ENCODE data around the gene GIPR.
"Not testable (repeated sequence)": the region's sequence is repeated elsewhere in the genome, so short reads cannot be mapped to it uniquely, and the experiment has no call there.

GIPR gene, protein sequence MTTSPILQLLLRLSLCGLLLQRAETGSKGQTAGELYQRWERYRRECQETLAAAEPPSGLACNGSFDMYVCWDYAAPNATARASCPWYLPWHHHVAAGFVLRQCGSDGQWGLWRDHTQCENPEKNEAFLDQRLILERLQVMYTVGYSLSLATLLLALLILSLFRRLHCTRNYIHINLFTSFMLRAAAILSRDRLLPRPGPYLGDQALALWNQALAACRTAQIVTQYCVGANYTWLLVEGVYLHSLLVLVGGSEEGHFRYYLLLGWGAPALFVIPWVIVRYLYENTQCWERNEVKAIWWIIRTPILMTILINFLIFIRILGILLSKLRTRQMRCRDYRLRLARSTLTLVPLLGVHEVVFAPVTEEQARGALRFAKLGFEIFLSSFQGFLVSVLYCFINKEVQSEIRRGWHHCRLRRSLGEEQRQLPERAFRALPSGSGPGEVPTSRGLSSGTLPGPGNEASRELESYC

DNA sequence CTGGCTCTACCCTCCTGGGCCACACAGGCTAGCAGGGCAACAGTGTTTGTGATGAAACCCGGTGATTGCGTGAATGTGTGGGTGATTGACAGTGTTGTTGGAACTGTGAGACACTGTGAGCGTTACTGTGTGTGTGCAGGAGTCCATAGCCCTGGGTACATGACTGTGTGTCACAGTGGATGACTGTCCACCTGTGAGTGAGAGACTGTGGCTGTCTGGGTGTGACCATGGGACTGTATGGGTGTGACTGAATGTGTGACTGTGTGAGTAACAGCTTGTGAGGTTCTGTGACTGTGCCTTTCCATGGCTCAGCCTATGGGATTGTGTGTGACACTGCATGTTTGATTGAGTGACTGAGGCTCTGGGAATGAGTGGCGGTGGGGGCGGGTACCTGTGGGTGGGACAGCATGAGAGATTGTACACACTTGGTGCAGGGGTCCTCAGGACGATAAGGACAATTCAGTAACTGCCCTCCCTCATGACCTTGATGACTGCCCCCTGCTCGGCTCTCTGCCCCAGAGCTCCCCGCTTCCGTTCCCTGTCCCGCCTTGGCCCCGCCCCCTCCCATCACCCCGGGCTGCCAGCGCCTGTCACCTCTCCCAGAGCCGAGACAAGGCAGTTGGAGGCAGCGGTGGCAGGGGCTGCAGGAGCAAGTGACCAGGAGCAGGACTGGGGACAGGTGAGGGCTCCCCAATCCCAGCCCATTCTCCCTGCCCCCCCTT, at the start of gene GIPR:
GIPR (plus strand) TSS at position 602 of the 722 bp plus-strand sequence. CDS start 1,300 bp downstream, outside the sequence.
- peak; percentile 77 for DNase-seq
- Mint-ChIP-seq H3K27me3 (ENCODE audit: low read depth, poor library complexity) (peaks cover 62% of the 10 kb centered on the region), H3K4me3 (peak within 1 kb of the TSS; percentile 80), H3K4me1 (peaks cover 41% of the 10 kb centered on the region), H3K36me3 (ENCODE audit: low read depth) (no peaks in the 10 kb centered on the region), H3K27ac (no peak within 1 kb of the TSS), H3K9me3 (no peaks in the 10 kb centered on the region)
- TF ChIP-seq, protein P1, sequence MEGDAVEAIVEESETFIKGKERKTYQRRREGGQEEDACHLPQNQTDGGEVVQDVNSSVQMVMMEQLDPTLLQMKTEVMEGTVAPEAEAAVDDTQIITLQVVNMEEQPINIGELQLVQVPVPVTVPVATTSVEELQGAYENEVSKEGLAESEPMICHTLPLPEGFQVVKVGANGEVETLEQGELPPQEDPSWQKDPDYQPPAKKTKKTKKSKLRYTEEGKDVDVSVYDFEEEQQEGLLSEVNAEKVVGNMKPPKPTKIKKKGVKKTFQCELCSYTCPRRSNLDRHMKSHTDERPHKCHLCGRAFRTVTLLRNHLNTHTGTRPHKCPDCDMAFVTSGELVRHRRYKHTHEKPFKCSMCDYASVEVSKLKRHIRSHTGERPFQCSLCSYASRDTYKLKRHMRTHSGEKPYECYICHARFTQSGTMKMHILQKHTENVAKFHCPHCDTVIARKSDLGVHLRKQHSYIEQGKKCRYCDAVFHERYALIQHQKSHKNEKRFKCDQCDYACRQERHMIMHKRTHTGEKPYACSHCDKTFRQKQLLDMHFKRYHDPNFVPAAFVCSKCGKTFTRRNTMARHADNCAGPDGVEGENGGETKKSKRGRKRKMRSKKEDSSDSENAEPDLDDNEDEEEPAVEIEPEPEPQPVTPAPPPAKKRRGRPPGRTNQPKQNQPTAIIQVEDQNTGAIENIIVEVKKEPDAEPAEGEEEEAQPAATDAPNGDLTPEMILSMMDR (IDR thresholded peaks at IDR 0.05): no peak

DNA sequence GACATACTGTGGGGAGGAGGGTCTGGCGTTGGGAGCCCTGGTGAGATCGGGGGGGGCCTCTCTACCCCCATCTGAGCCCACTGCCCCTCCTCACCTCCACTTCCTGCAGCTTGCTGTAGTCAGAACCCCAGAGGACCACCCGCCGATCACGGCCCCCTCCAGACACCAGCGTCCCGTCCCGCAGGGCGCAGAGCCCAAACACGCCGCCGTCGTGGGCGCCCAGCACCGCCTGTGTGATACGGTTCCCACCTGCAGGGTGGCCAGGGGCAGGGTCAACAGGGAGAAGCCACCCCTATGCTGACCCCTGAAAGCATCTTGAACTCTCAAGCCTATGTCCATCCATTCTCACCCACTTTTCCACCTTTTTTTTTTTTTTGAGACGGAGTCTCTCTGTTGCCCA, 46.6 kb upstream of the GIPR start:
- Mint-ChIP-seq H3K36me3 (ENCODE audit: low read depth) (peaks cover 26% of the 10 kb centered on the region), H3K27ac (no peak overlapping the region), H3K27me3 (ENCODE audit: low read depth, poor library complexity) (peaks cover 4% of the 10 kb centered on the region), H3K9me3 (no peaks in the 10 kb centered on the region), H3K4me1 (peaks cover 40% of the 10 kb centered on the region), H3K4me3 (no peak overlapping the region)
- TF ChIP-seq, protein P1 (IDR thresholded peaks at IDR 0.05): no peak
- DNase-seq: no peak

- Mint-ChIP-seq H3K4me1 (peaks cover 35% of the 10 kb centered on the region), H3K27ac (no peak overlapping the region), H3K9me3 (no peaks in the 10 kb centered on the region), H3K4me3 (no peak overlapping the region), H3K27me3 (ENCODE audit: low read depth, poor library complexity) (peaks cover 4% of the 10 kb centered on the region), H3K36me3 (ENCODE audit: low read depth) (peaks cover 26% of the 10 kb centered on the region)
- TF ChIP-seq, protein P1 (IDR thresholded peaks at IDR 0.05): no peak
- DNase-seq: no peak
Measured at GRCh38 chr19:45621976-45622503, 46.0 kb upstream of the GIPR start.

DNA sequence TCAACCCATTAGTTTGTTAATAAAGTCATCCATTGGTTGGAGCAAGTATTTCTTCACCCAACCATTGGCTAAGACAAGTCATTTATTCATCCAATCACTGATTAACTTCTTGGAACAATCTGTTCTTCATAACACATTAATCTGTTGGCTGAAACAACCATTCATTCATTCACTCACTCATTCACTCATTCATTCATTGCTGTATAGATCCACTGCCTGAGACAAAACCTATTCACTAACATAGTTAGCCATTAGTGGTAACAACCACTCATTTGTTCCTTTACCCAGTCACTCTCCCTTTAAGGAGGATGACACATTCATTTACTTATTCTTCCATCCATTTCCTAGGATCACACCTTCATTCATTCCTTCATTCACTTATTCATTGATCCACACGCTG, 44.0 kb upstream of the GIPR start:
- no peak for DNase-seq
- Mint-ChIP-seq H3K27me3 (ENCODE audit: low read depth, poor library complexity) (peaks cover 7% of the 10 kb centered on the region), H3K9me3 (no peaks in the 10 kb centered on the region), H3K36me3 (ENCODE audit: low read depth) (peaks cover 31% of the 10 kb centered on the region), H3K27ac (no peak overlapping the region), H3K4me1 (peaks cover 35% of the 10 kb centered on the region), H3K4me3 (no peak overlapping the region)
- TF ChIP-seq, protein P1 (IDR thresholded peaks at IDR 0.05): no peak

DNA sequence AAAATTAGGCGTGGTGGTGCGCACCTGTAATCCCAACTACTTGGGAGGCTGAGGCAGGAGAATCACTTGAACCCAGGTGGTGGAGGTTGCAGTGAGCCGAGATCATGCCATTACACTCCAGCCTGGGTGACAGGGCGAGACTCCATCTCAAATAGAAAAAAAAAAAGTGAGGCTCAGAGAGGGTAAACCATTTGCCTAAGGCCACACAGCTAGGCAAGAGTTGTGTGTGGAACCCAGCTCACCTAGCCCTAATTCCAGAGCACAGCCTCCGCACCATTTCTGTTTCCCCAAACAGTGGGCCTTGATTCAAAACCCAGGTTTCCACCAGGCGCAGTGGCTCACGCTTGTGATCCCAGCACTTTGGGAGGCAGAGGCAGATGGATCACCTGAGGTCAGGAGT, 39.8 kb upstream of the GIPR start:
- not testable (repeated sequence) for H3K27ac Mint-ChIP-seq
- H3K36me3 Mint-ChIP-seq (ENCODE audit: low read depth): peaks cover 19% of the 10 kb centered on the region

DNA sequence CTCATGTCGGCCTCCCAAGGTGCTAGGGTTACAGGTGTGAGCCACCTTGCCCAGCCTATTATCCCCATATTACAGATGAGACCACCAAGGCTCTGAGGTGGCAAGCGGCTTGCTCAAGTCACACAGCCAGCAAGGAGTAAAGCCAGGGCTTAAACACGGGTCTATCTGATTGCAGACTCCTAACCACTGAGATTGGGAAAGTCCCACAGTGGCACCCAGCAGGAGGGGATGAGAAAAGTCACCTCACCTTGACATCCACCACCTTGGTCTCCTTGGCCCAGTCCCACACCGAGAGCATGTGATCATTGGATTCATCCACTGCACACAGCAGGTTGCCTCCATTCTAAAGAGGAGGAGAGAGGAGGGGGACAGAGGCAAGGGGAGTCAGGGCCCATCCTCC, 38.3 kb upstream of the GIPR start:
- peaks cover 19% of the 10 kb centered on the region for H3K4me1 Mint-ChIP-seq
- H3K9me3 Mint-ChIP-seq: no peaks in the 10 kb centered on the region
- H3K36me3 Mint-ChIP-seq (ENCODE audit: low read depth): peaks cover 11% of the 10 kb centered on the region
- no peak overlapping the region for H3K4me3 Mint-ChIP-seq
- TF ChIP-seq, protein P1 (IDR thresholded peaks at IDR 0.05): no peak
- DNase-seq: no peak
- peaks cover 3% of the 10 kb centered on the region for H3K27me3 Mint-ChIP-seq (ENCODE audit: low read depth, poor library complexity)
- no peak overlapping the region for H3K27ac Mint-ChIP-seq

More for the DNA sequence above, 39.8 kb upstream of the GIPR start:
- H3K27me3 Mint-ChIP-seq (ENCODE audit: low read depth, poor library complexity); H3K4me3 Mint-ChIP-seq; H3K9me3 Mint-ChIP-seq; DNase-seq: not testable (repeated sequence)
- peaks cover 27% of the 10 kb centered on the region for H3K4me1 Mint-ChIP-seq
